Activated CD4-positive, CD25-positive, alpha-beta regulatory T cell treated with anti-CD3 and anti-CD28 coated beads, Interleukin-2, amount 50 U/mL, for 16 hours (primary cell): Measurements from ENCODE around the gene SNN.
A peak's percentile ranks its signal among the peaks of the same experiment; 100 is the strongest.

ENCODE experiments used
- DNase-seq: peaks from one replicate; pipeline ENCODE4 v3.0.0-alpha.2; 2020; ENCODE audit warnings: low read depth, low spot score

Gene SNN

DNA sequence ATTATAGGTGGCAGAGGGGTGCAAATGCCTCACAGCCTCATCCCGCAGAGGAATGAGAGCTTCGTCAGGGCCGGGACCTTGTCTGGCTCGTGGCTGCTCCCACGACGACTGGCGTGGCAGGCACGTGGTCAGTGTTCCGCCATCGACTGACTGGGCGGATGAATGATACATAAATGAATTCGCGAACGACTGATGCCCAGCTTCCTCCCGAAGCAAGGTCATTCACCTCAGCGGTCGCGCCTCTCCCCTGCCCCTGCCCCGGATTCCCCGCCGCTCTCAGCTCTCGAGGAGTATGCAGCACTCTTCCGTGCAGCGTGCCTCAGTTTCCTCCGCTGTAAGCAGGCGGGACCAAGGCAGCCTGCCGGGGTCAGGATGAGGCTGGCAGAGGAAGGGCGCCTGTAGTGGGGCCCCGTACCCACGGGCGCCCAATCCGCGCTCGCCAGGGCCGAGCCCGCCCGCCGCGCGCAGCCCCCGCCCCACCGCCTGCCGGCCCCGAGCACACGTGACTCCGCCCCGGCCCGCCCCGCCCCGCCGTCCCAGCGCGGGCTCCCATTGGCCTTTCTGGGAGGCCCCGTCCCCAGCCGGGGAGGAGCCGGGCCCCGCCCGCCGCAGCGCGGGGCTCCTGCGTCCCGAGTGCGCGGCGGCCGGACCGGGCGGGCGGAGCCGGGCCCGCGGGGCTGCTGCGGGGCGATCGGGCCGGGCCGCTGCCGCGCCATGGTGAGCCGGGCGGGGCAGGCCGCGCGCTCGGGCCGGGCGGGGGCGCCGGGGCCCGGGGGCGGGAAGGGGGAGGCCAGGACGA is at the start of gene SNN:
Gene SNN, plus strand, starts transcription at position 632 of the 799 bp plus-strand sequence. CDS start 7,605 bp downstream, outside the sequence.
- peak; percentile 70 for DNase-seq

DNA sequence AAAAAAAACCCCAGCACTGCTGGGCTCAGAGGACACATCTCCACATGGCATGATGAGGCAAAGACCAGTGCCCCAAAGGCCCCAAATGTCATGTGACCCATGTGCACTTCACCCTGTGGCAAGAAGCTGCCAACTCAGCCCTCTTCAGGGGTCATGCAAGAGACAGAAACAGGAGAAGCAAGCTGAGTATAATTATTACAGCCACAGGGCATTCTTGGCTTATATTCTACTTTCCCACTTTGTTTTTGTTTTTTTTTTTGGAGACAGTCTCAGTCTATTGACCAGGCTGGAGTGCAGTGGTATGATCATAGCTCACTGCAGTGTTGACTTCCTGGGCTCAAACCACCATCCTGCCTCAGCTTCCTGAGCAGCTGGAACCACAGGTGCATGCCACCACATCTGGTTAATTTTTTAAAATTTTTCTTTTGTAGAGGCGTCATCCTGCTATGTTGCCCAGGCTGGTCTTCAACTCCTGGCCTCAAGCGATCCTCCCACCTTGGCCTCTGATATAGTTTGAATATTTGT is 48.9 kb upstream of the SNN start:
- DNase-seq, result no peak

DNA sequence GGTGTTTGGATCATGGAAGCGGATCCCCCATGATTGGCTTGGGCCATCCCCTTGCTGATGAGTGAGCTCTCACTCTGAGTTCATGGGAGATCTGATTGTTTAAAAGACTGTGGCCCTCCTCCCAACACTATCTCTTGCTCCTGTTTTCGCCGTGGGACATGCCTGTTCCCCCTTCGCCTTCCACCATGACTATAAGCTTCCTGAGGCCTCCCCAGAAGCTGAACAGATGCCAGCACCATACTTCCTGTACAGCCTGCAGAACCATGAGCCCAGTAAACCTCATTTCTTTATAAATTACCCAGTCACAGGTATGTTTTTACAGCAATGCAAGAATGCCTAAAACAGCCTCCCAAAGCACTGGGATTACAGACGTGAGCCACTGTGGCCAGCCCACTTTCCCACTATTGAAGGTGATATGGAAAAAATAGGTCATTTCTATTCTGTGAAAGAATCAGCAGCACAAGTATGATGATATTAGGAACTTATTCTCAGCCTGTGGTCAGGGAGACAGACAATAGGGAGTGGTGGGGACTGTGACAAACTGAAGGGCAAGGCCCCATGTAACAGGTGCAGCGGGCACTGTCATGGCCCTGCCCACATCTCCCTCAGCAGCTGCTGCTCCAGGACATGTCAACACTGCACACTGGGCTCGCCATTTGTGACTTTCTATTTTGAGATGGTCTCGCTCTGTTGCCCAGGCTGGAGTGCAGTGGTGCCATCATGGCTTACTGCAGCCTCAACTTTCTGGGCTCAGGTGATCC is 47.8 kb upstream of the SNN start:
- DNase-seq, result no peak

DNA sequence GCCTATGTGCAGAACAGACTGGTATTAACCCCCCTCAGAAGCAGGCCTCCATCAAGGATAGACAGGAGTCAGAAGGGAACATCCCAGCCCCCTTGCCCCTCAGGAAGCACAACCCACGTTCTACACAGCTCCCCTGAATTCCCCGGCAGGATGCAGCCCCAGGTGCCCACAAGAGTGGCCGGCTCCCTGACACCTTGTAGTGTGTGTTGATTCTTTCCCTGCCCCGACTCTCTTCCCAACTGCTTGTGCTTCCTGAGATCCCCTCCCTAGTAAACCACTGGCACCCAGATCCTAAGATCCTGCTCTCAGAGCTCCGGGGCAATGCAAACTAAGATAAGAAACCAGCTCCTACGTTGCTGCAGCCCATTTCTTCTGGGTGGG is 46.7 kb upstream of the SNN start:
- no peak for DNase-seq

DNA sequence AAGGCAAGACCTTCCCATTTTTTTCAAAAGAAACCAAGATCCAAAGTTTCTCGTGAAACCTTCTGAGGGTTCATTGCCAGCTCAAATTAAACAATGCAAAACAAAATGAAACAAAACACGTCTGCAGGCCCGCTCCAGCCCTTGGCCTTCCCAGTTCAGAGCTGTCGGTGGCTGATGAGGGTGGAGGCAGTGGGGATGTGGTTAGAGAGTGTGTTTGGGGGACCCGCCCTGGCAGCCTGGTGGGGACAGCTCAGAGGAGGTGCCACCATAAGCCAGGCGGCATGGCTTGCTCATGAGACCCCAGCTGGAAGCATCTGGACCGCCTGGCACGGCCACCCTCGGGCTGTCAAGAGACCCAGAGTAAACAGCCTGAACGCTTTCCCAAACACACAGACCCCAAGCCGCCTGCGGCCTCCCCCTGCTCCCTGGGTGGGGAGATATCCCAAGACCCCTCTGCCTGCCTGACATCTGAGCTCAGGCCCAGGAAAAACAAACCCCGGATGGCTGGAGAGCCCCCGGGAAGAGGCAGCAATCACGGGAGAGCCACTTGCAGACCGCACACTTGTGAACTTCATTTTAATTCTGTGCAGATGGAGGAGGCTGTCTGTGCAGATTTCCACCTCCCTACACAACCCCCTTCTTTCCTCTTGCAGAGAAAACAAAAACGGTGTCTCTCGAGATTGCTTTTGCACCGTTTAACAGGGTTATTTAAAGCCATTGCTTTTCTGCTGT is 46.2 kb upstream of the SNN start:
- no peak for DNase-seq

DNA sequence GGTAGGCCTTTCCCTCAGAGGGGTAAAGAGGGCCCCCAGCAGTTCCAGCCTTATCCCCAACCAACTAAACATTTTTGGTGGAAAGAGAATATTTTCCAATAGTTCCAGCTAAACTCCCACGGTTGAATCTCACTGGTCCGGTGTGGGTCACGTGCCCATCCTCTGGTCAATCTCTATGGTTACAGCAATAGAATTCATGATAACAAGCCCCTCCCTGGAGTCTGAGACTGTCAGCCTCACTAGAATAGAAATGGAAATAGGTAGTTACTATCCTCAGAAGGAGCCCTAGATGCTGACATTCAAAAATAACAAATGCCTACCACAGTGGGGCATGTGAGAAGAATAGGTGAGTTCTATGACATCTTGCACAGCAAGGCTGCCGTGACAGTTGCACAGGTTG is 44.0 kb upstream of the SNN start:
- DNase-seq, result no peak

DNA sequence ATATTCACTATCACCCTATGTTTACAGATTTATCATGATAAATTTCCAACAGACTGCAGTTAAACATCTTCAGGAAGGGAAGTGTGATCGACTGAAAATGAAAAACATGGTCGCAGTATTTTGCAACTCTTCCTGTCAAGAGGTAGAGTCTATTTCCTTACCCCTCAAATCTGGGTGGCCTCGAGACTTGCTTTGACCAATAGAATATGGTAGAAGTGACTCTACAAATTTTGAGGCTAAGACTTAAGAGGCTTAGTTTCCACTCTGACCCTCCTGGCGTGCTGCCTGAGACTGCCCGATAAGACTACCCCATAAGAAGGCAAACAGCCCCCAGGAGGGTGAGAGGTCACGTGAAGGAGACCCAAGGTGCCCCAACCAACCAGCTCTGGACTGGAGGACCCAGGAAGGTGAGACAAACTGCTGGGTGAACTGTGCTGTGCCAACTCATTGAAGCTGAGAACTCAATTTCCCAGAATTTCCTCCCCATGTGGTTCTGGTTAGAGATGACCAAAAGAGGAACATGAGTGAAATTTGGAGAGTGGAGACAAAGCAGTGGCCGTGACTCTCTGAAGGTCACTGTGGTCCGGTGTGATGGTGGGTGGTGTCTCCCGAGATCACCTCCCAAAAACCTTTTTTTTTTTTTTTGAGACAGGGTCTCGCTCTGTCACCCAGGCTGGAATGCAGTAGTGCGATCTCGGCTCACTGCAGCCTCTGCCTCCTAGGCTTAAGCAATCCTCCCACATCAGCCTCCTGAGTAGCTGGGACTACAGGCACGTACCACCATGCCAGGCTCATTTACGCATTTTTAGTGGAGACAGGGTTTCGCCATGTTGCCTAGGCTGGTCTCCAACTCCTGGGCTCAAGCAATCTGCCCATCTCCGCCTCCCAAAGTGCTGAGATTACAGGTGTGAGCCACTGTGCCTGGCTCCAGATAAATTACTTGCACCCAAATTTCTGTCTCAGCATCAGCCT is 43.3 kb upstream of the SNN start:
- DNase-seq, result no peak

DNA sequence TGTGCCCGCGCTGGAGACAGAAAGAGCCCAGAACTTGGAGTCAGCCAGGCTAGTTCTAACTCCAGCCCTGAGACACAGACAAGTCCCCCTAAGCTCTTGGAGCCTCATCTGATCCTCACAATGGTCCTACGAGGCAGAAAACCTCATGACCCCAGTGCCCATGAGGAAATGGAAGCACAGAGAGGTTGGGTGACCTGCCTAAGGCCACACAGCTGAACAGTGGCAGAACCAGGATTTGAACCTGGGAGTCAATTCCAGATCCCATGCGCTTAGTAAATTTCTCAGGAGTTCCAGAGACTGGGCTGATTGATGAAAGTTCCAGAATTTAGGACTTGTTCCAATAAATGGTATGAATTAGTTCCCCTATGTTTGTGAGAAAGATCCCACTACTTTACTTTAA is 42.5 kb upstream of the SNN start:
- DNase-seq, result no peak

DNA sequence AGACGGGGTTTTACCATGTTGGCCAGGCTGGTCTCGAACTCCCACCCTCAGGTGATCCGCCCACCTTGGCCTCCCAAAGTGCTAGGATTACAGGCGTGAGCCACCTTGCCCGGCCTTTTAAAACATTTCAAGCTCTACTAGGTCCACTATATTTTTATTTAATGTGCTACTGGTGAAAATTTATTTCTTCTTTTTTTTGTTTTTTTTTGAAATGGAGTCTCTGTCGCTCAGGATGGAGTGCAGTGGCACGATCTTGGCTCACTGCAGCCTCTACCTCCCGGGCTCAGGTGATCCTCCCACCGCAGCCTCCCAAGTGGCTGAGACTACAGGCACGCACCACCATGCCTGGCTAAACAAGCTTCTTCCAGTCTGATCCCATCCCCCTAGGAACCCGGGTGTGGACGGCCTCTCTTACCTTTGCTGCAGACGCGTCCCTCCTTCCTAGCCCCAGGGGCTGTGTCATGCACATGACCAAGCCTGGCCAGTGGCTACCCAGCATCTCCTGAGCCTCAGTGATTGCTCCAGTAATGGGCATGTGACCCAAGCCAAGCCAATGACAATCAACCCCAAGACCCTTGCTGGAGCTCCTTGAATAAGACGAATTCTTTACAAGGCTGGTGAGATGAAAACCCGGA is 41.5 kb upstream of the SNN start:
- DNase-seq, result no peak

DNA sequence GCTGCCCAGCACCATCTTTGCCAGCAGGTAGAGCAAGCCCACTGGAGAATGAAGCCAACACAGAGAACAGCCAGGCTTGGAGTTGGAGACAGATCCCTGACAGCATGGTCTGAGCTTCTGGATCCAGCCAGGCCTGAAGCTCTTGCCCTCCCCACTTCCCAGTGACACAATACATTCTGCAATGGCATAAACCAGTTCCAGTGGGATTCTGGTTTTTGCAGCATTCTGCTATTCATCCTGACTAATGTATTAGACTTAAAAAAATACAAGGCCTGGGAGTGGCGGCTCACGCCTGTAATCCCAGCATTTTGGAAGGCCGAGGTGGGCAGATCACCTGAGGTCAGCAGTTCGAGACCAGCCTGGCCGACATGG is 41.0 kb upstream of the SNN start:
- DNase-seq, result no peak

DNA sequence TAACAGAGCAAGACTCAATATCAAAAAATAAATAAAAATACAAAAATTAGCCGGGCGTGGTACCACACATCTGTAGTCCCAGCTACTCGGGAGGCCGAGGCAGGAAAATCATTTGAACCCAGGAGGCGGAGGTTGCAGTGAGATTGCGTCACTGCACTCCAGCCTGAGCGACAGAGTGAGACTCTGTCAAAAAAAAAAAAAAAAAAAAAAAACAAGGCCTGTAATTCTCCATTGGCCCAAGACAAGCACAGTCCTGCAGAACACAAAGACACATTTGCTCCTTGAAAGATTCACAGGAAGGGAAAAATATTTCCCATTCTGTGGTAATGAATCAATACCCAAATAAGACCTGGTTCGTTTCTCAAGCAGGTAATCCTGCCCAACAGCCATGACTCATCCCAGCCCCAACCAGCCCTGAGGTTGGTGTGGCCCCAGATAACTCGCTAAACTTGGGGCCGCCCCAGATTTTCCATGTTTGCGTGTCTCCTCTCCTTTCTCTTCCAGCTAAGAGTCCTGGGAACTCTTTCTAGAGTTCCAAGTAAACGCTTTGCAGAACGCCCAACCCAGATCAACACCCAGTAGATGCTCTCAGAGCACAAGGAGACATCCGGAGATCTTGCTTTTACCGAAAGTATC is 40.3 kb upstream of the SNN start:
- DNase-seq, result no peak

DNA sequence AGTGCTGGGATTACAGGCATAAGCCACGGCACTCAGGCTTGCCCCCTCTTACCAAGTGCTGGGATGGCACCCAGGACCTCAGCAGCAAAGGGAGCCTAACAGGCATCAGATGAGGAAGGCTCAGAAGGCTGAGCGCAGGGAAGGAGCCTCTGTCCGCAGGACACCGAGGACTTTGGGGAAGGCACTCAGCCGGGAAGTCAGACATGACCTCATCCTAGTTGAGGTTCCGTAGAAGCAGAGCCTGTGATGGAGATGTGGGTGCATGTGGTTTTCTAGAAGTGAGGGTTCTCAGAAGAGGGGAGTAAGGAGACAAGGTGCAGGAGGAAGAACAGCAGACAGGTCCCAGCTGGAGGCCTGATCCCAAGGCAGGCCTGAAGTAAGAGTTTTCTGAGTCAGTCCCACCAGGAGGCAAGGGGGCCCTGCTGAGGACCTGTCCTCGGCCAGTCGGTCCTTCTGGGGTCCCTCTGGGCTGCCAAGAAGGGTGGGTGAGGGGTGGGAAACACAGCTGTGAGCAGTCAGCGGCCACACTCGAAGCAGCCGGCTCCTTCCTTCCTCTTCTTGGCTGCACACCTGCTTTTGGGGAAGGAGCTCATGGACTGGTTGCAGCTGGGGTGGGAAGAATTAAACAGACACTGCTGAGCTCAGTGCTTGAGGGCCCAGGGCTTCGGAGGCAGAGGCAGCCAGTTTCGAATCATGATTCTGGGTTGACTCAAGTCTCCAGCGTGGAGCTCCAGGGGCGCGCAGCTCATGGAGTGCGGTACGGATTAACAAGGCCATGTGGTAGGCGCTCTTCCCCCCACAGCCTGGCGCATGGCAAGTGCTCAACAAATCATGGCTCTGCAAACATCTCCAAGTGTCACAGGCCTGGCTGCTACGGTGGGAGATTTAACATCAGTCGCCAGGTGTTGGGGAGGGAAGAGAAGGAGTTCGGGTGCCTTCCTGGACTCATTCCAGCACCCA is 38.9 kb upstream of the SNN start:
- DNase-seq, result no peak

DNA sequence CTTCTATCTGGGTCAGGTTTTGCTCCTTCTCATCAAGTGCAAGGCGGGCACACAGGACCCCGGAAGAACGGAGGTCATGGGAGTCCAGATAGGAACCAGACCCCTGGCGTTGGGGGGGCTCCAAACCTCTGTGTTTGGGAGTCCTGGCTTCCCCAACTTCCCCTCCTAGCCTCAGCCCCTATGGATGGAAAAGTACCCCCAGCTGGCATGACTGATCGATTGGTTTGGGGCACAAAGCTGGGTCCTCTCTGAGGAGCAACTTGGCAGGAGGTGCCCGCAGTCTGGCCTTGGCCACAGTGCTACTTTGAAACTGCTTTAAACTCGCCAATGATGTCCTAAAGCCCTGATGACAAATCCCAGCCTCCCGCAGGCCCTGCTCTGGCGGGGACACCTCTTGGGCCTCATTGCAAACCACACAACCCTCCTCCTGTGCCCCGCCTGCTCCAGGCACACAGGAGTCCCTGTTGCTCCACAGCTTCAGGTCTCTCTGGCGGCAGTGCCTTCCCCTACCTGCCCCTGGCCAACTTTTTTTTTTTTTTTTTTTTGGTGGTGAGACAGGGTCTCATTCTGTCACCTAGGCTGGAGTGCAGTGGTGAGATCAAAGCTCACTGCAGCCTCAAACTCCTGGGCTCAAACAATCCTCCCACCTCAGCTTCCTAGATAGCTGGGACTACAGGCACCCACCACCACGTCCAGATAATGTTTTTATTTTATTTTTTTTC is 38.0 kb upstream of the SNN start:
- no peak for DNase-seq

DNA sequence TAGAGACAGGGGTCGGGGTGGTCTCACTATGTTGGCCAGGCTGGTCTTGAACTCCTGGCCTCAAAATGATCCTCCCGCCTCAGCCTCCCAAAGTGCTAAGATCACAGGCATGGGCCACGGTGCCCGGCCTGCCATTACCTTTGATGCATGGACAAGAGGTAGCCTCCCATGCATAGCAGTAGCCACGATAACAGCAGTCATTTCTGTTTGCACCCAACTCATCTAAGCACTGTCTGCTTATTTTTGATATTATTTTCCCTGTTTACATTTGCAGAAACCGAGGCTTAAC is 37.5 kb upstream of the SNN start:
- no peak for DNase-seq

DNA sequence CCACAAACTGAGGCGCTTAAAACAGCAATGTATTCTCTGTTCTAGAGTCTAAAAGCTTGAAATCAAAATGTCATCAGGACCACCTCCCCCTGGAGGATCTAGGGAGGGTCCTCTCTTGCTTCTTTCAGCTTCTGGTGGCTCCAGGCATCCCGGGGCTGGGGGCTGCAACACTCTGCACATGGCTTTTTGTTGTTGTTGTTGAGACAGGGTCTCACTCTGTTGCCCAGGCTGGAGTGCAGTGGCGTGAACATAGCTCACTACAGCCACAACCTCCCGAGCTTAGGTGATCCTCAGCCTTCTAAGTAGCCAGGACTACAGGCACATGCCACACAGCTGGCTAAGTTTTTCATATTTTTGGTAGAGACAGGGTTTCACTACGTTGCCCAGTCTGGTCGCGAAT is 37.0 kb upstream of the SNN start:
- DNase-seq, result no peak

DNA sequence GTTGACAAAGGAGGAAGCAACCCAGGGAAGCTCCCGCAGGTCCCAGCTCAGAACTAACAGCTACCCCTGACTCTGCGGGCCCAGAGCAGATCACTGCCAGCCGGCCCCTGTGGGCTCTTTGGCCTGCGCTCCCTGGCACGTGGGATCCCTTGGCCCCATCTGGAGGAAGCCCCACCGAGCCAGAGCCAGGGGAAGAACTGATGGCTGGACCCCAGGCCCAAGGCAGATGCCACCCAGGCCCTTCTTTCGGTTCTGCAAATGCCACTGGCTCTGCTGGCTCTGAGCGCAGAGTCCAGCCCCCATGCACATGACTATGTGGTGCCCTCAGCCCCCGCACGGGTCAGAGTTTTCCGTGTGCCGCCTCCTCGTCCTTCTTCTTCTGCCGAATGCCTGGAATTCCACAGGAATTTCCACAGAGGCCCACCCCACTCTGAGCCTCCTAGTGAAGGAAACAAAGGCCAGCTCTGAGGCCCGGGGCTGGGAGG is 35.8 kb upstream of the SNN start:
- no peak for DNase-seq

DNA sequence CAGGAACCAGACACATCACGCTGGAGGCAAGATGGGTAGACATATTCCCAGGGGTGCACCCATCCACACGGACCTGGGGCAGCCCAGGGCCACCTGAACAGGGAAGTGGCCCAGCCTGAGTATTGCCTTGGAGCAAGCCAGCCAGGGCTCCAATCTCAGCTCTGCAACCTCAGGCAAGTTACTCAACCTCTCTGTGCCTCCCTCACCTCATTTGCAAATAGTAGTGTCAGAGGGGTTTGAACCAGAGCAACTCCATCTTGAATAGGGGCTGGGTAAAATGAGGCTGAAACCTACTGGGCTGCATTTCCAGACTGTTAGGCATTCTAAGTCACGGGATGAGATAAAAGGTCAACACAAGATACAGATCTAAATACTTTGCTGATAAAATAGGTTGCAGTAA is 35.1 kb upstream of the SNN start:
- no peak for DNase-seq

DNA sequence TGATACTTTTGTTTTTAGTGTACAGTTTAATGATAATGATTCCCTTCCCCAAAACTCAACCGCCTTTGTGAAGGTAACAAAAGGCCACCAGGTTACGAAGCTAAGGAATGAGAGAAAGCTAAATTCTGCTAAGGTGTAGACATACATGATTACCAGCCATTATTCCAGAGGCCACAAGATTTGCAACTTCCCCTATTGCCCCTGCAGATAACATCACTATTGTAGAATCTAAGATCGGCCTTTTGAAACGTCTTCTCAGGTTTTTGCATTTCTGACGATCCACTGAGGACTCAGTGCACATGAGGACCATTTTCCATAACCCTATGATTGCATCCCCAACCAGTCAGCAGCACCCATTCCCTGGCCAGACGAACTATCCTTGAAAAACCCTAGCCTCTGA is 33.9 kb upstream of the SNN start:
- DNase-seq, result no peak
